ENCODE data around the gene PHACTR1.
"Not testable (repeated sequence)": the region's sequence is repeated elsewhere in the genome, so short reads cannot be mapped to it uniquely, and the experiment has no call there.

The PHACTR1 gene

GRCh38 chr6:12760911-12761310, 44.3 kb downstream of the PHACTR1 start:
- Histone ChIP-seq H2BK120ac (ENCODE audit: low read depth, low read length) (no peak overlapping the region), H3K4me2 (ENCODE audit: insufficient read depth, low read length, poor library complexity, severe bottlenecking) (no peak overlapping the region), H3K27ac (replicated peaks; ENCODE audit: low read length) (no peak overlapping the region), H4K8ac (ENCODE audit: low read depth, low read length) (no peak overlapping the region), H2BK15ac (ENCODE audit: low read length) (no peak overlapping the region), H3K23ac (ENCODE audit: low read depth, low read length, poor library complexity) (no peak overlapping the region), H2BK5ac (ENCODE audit: low read length) (no peak overlapping the region), H2AK5ac (ENCODE audit: low read depth, low read length) (no peak overlapping the region), H4K91ac (ENCODE audit: low read depth, low read length, poor library complexity) (no peak overlapping the region), H3K4me1 (ENCODE audit: control insufficient read depth in 2 of 2, insufficient read depth in 1 of 2, low read depth in 1 of 2, low read length in 2 of 2) (no peaks in the 10 kb centered on the region), H3K18ac (ENCODE audit: low read length) (no peak overlapping the region), H3K9ac (ENCODE audit: low read depth, low read length, poor library complexity) (no peak overlapping the region), H3K36me3 (replicated peaks in 1 of 2; ENCODE audit: control insufficient read depth in 2 of 2, insufficient read depth in 2 of 2, low read length in 2 of 2) (no peaks in the 10 kb centered on the region), H2BK12ac (ENCODE audit: low read length) (no peak overlapping the region), H3K14ac (ENCODE audit: low read length) (no peak overlapping the region), H3K27me3 (ENCODE audit: control insufficient read depth in 3 of 3, insufficient read depth in 3 of 3, low read depth in 1 of 3, low read length in 3 of 3) (no peaks in the 10 kb centered on the region), H3K4ac (ENCODE audit: low read length) (no peak overlapping the region), H2AFZ (ENCODE audit: low read length) (no peak overlapping the region), H3K79me1 (ENCODE audit: low read depth, low read length) (no peaks in the 10 kb centered on the region), H3K9me3 (replicated peaks in 1 of 2; ENCODE audit: control insufficient read depth in 2 of 2, insufficient read depth in 1 of 2, low read depth in 1 of 2, low read length in 2 of 2) (no peaks in the 10 kb centered on the region), H3K4me3 (ENCODE audit: low read length in 2 of 2) (no peak overlapping the region)
- WGBS, 2 donors (ENCODE audit: extremely low coverage in 2 of 2, insufficient read length in 2 of 2, insufficient replicate concordance in 1 of 2): no CpG with 5 or more reads among the region's 3 CpGs
- no peak for DNase-seq (ENCODE audit: low spot score)

- no peak overlapping the region for H2BK5ac ChIP-seq (ENCODE audit: low read length)
Observed at GRCh38 chr6:12761376-12762115, 45.0 kb downstream of the PHACTR1 start.

GRCh38 chr6:12762731-12763434, 46.3 kb downstream of the PHACTR1 start:
- not testable (repeated sequence) for H3K23ac ChIP-seq (ENCODE audit: low read depth, low read length, poor library complexity)

More at GRCh38 chr6:12761376-12762115, 45.0 kb downstream of the PHACTR1 start:
- no peaks in the 10 kb centered on the region for H3K36me3 ChIP-seq (replicated peaks in 1 of 2; ENCODE audit: control insufficient read depth in 2 of 2, insufficient read depth in 2 of 2, low read length in 2 of 2)
- no peak overlapping the region for H3K23ac ChIP-seq (ENCODE audit: low read depth, low read length, poor library complexity)
- H3K4me3 ChIP-seq (ENCODE audit: low read length in 2 of 2): no peak overlapping the region
- H3K14ac ChIP-seq (ENCODE audit: low read length): no peak overlapping the region
- no CpG with 5 or more reads among the region's 9 CpGs for WGBS, 2 donors (ENCODE audit: extremely low coverage in 2 of 2, insufficient read length in 2 of 2, insufficient replicate concordance in 1 of 2)
- H3K18ac ChIP-seq (ENCODE audit: low read length): no peak overlapping the region
- H2BK12ac ChIP-seq (ENCODE audit: low read length): no peak overlapping the region
- no peak overlapping the region for H2AK5ac ChIP-seq (ENCODE audit: low read depth, low read length)
- no peak overlapping the region for H3K4ac ChIP-seq (ENCODE audit: low read length)
- no peak overlapping the region for H3K27ac ChIP-seq (replicated peaks; ENCODE audit: low read length)
- H3K79me1 ChIP-seq (ENCODE audit: low read depth, low read length): no peaks in the 10 kb centered on the region
- no peak overlapping the region for H2BK120ac ChIP-seq (ENCODE audit: low read depth, low read length)
- peak overlapping the region; percentile 12 for H3K9ac ChIP-seq (ENCODE audit: low read depth, low read length, poor library complexity)
- no peak overlapping the region for H4K8ac ChIP-seq (ENCODE audit: low read depth, low read length)
- no peak overlapping the region for H4K91ac ChIP-seq (ENCODE audit: low read depth, low read length, poor library complexity)
- no peak overlapping the region for H2BK15ac ChIP-seq (ENCODE audit: low read length)
- H3K4me1 ChIP-seq (ENCODE audit: control insufficient read depth in 2 of 2, insufficient read depth in 1 of 2, low read depth in 1 of 2, low read length in 2 of 2): no peaks in the 10 kb centered on the region
- no peak overlapping the region for H3K4me2 ChIP-seq (ENCODE audit: insufficient read depth, low read length, poor library complexity, severe bottlenecking)
- no peaks in the 10 kb centered on the region for H3K27me3 ChIP-seq (ENCODE audit: control insufficient read depth in 3 of 3, insufficient read depth in 3 of 3, low read depth in 1 of 3, low read length in 3 of 3)
- no peaks in the 10 kb centered on the region for H3K9me3 ChIP-seq (replicated peaks in 1 of 2; ENCODE audit: control insufficient read depth in 2 of 2, insufficient read depth in 1 of 2, low read depth in 1 of 2, low read length in 2 of 2)
- no peak overlapping the region for H2AFZ ChIP-seq (ENCODE audit: low read length)
- DNase-seq (ENCODE audit: low spot score): no peak

GRCh38 chr6:12766365-12766764, 49.8 kb downstream of the PHACTR1 start:
- H3K4me1 ChIP-seq (ENCODE audit: control insufficient read depth in 2 of 2, insufficient read depth in 1 of 2, low read depth in 1 of 2, low read length in 2 of 2): no peaks in the 10 kb centered on the region
- H2BK5ac ChIP-seq (ENCODE audit: low read length): no peak overlapping the region
- H2BK15ac ChIP-seq (ENCODE audit: low read length): no peak overlapping the region
- no peak overlapping the region for H3K4me3 ChIP-seq (ENCODE audit: low read length in 2 of 2)
- H4K91ac ChIP-seq (ENCODE audit: low read depth, low read length, poor library complexity): no peak overlapping the region
- H2AFZ ChIP-seq (ENCODE audit: low read length): no peak overlapping the region
- H2BK120ac ChIP-seq (ENCODE audit: low read depth, low read length): no peak overlapping the region
- no peak overlapping the region for H3K23ac ChIP-seq (ENCODE audit: low read depth, low read length, poor library complexity)
- H3K27ac ChIP-seq (replicated peaks; ENCODE audit: low read length): no peak overlapping the region
- no peak for DNase-seq (ENCODE audit: low spot score)
- no peak overlapping the region for H3K4me2 ChIP-seq (ENCODE audit: insufficient read depth, low read length, poor library complexity, severe bottlenecking)
- H3K9me3 ChIP-seq (replicated peaks in 1 of 2; ENCODE audit: control insufficient read depth in 2 of 2, insufficient read depth in 1 of 2, low read depth in 1 of 2, low read length in 2 of 2): peaks cover 0 to 3% of the 10 kb centered on the region in 2 donors
- H3K4ac ChIP-seq (ENCODE audit: low read length): no peak overlapping the region
- H3K14ac ChIP-seq (ENCODE audit: low read length): no peak overlapping the region
- no peak overlapping the region for H2BK12ac ChIP-seq (ENCODE audit: low read length)
- H3K36me3 ChIP-seq (replicated peaks in 1 of 2; ENCODE audit: control insufficient read depth in 2 of 2, insufficient read depth in 2 of 2, low read length in 2 of 2): no peaks in the 10 kb centered on the region
- WGBS, 2 donors (ENCODE audit: extremely low coverage in 2 of 2, insufficient read length in 2 of 2, insufficient replicate concordance in 1 of 2): no CpG with 5 or more reads among the region's 3 CpGs
- H3K27me3 ChIP-seq (ENCODE audit: control insufficient read depth in 3 of 3, insufficient read depth in 3 of 3, low read depth in 1 of 3, low read length in 3 of 3): no peaks in the 10 kb centered on the region
- H3K9ac ChIP-seq (ENCODE audit: low read depth, low read length, poor library complexity): no peak overlapping the region
- no peak overlapping the region for H3K18ac ChIP-seq (ENCODE audit: low read length)
- no peaks in the 10 kb centered on the region for H3K79me1 ChIP-seq (ENCODE audit: low read depth, low read length)
- no peak overlapping the region for H2AK5ac ChIP-seq (ENCODE audit: low read depth, low read length)
- H4K8ac ChIP-seq (ENCODE audit: low read depth, low read length): no peak overlapping the region

More at GRCh38 chr6:12762731-12763434, 46.3 kb downstream of the PHACTR1 start:
- not testable (repeated sequence) for H3K9me3 ChIP-seq (replicated peaks in 1 of 2; ENCODE audit: control insufficient read depth in 2 of 2, insufficient read depth in 1 of 2, low read depth in 1 of 2, low read length in 2 of 2); H2BK15ac ChIP-seq (ENCODE audit: low read length); H2BK12ac ChIP-seq (ENCODE audit: low read length); H2AFZ ChIP-seq (ENCODE audit: low read length); H2AK5ac ChIP-seq (ENCODE audit: low read depth, low read length); H3K36me3 ChIP-seq (replicated peaks in 1 of 2; ENCODE audit: control insufficient read depth in 2 of 2, insufficient read depth in 2 of 2, low read length in 2 of 2); H2BK5ac ChIP-seq (ENCODE audit: low read length); H3K18ac ChIP-seq (ENCODE audit: low read length); DNase-seq (ENCODE audit: low spot score); H4K8ac ChIP-seq (ENCODE audit: low read depth, low read length); H3K79me1 ChIP-seq (ENCODE audit: low read depth, low read length); H3K4me3 ChIP-seq (ENCODE audit: low read length in 2 of 2); H3K14ac ChIP-seq (ENCODE audit: low read length); H3K9ac ChIP-seq (ENCODE audit: low read depth, low read length, poor library complexity); H3K4me2 ChIP-seq (ENCODE audit: insufficient read depth, low read length, poor library complexity, severe bottlenecking); H3K4me1 ChIP-seq (ENCODE audit: control insufficient read depth in 2 of 2, insufficient read depth in 1 of 2, low read depth in 1 of 2, low read length in 2 of 2); H3K27me3 ChIP-seq (ENCODE audit: control insufficient read depth in 3 of 3, insufficient read depth in 3 of 3, low read depth in 1 of 3, low read length in 3 of 3); H3K27ac ChIP-seq (replicated peaks; ENCODE audit: low read length); H3K4ac ChIP-seq (ENCODE audit: low read length); H2BK120ac ChIP-seq (ENCODE audit: low read depth, low read length); H4K91ac ChIP-seq (ENCODE audit: low read depth, low read length, poor library complexity)
- WGBS, 2 donors (ENCODE audit: extremely low coverage in 2 of 2, insufficient read length in 2 of 2, insufficient replicate concordance in 1 of 2): no CpG with 5 or more reads among the region's 12 CpGs
